ENCODE measurements around the gene CLPTM1L. TPM values are rescaled to one million over a fixed set of nuclear protein-coding genes. Genes with fewer than 3 reads are reported as not detected.
"Not testable (repeated sequence)": the region's sequence is repeated elsewhere in the genome, so short reads cannot be mapped to it uniquely, and the experiment has no call there.

CLPTM1L gene
- total RNA-seq, 1 experiment from 2014 or later = 141 TPM

GRCh38 chr5:1337489-1338195 lies 7.3 kb downstream of the CLPTM1L start:
- Histone ChIP-seq H3K9ac (ENCODE audit: low read length) (no peak overlapping the region), H3K9me2 (replicated peaks; ENCODE audit: insufficient read depth, low read length) (no peaks in the 10 kb centered on the region), H3K36me3 (ENCODE audit: insufficient read depth, low read length) (peaks cover 27% of the 10 kb centered on the region), H2AFZ (ENCODE audit: low read length) (no peak overlapping the region), H3K27ac (ENCODE audit: low read length) (no peak overlapping the region), H3K4me3 (ENCODE audit: low read length) (no peak overlapping the region), H3K9me3 (ENCODE audit: low read length) (no peaks in the 10 kb centered on the region), H4K20me1 (ENCODE audit: insufficient read depth, low read depth, low read length) (peaks cover 13% of the 10 kb centered on the region; the same call in 1 of the 2 replicates), H3K4me2 (ENCODE audit: low read depth, low read length, poor library complexity, severe bottlenecking) (no peak overlapping the region), H3K79me2 (ENCODE audit: low read length) (peaks cover 22% of the 10 kb centered on the region), H3K27me3 (ENCODE audit: low read length) (no peaks in the 10 kb centered on the region), H3K4me1 (ENCODE audit: low read length) (peaks cover 16% of the 10 kb centered on the region)
- DNase-seq = no peak

- Histone ChIP-seq H4K20me1 (ENCODE audit: insufficient read depth, low read depth, low read length) (peaks cover 13% of the 10 kb centered on the region; the same call in 1 of the 2 replicates), H3K27ac (ENCODE audit: low read length) (no peak overlapping the region)
Measured at GRCh38 chr5:1336749-1337488, 8.0 kb downstream of the CLPTM1L start.

DNA sequence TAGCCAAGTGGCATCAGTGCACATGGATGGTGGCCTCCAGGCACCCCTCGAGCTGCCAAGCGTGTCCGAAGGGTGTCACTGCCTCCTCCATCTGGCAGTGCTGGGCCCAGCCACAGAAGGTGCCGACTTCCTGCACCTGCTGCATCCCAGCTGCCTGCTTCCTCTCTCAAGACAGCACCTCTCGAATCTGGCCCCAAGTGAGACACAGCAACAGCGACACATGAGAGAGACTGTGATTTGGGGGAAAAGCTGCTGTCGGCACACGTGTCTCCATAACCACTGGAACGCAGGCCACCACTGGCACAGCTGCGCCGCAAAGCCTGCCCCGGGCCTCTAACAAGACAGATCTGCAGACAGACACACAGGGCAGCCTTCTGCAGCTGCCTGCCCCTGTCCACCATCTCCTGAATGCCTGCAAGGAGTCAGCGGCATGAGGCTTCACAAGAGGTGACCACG lies 8.8 kb downstream of the CLPTM1L start:
- no peak for DNase-seq
- H3K9me3 ChIP-seq (ENCODE audit: low read length) = no peaks in the 10 kb centered on the region
- no peak overlapping the region for H3K4me3 ChIP-seq (ENCODE audit: low read length)
- peaks cover 14% of the 10 kb centered on the region for H3K36me3 ChIP-seq (ENCODE audit: insufficient read depth, low read length)
- no peak overlapping the region for H3K4me2 ChIP-seq (ENCODE audit: low read depth, low read length, poor library complexity, severe bottlenecking)
- peaks cover 7% of the 10 kb centered on the region; the same call in 1 of the 2 replicates for H3K79me2 ChIP-seq (ENCODE audit: low read length)
- no peaks in the 10 kb centered on the region for H3K27me3 ChIP-seq (ENCODE audit: low read length)
- no peak overlapping the region for H2AFZ ChIP-seq (ENCODE audit: low read length)
- H3K4me1 ChIP-seq (ENCODE audit: low read length) = peaks cover under 1% of the 10 kb centered on the region
- H3K27ac ChIP-seq (ENCODE audit: low read length) = no peak overlapping the region
- peaks cover 13% of the 10 kb centered on the region; the same call in 1 of the 2 replicates for H4K20me1 ChIP-seq (ENCODE audit: insufficient read depth, low read depth, low read length)
- no peak overlapping the region for H3K9ac ChIP-seq (ENCODE audit: low read length)
- no peaks in the 10 kb centered on the region for H3K9me2 ChIP-seq (replicated peaks; ENCODE audit: insufficient read depth, low read length)

More at GRCh38 chr5:1336749-1337488, 8.0 kb downstream of the CLPTM1L start:
- no peak overlapping the region for H3K9ac ChIP-seq (ENCODE audit: low read length)
- no peaks in the 10 kb centered on the region for H3K27me3 ChIP-seq (ENCODE audit: low read length)
- no peaks in the 10 kb centered on the region for H3K9me2 ChIP-seq (replicated peaks; ENCODE audit: insufficient read depth, low read length)
- H3K4me2 ChIP-seq (ENCODE audit: low read depth, low read length, poor library complexity, severe bottlenecking) = no peak overlapping the region
- H3K79me2 ChIP-seq (ENCODE audit: low read length) = peaks cover 15% of the 10 kb centered on the region
- H3K4me3 ChIP-seq (ENCODE audit: low read length) = no peak overlapping the region
- peaks cover 22% of the 10 kb centered on the region for H3K36me3 ChIP-seq (ENCODE audit: insufficient read depth, low read length)
- no peak for DNase-seq
- H2AFZ ChIP-seq (ENCODE audit: low read length) = no peak overlapping the region
- peaks cover 9% of the 10 kb centered on the region for H3K4me1 ChIP-seq (ENCODE audit: low read length)
- no peaks in the 10 kb centered on the region for H3K9me3 ChIP-seq (ENCODE audit: low read length)

GRCh38 chr5:1335540-1336095 lies 9.3 kb downstream of the CLPTM1L start:
- no peaks in the 10 kb centered on the region for H3K27me3 ChIP-seq (ENCODE audit: low read length)
- no peaks in the 10 kb centered on the region for H3K9me2 ChIP-seq (replicated peaks; ENCODE audit: insufficient read depth, low read length)
- no peaks in the 10 kb centered on the region for H3K9me3 ChIP-seq (ENCODE audit: low read length)
- no peak overlapping the region for H3K4me3 ChIP-seq (ENCODE audit: low read length)
- H3K4me2 ChIP-seq (ENCODE audit: low read depth, low read length, poor library complexity, severe bottlenecking) = no peak overlapping the region
- no peak overlapping the region for H3K27ac ChIP-seq (ENCODE audit: low read length)
- H3K9ac ChIP-seq (ENCODE audit: low read length) = no peak overlapping the region
- H3K79me2 ChIP-seq (ENCODE audit: low read length) = peaks cover 6% of the 10 kb centered on the region; the same call in 1 of the 2 replicates
- H3K36me3 ChIP-seq (ENCODE audit: insufficient read depth, low read length) = peaks cover 11% of the 10 kb centered on the region
- DNase-seq = no peak
- no peaks in the 10 kb centered on the region for H3K4me1 ChIP-seq (ENCODE audit: low read length)
- H4K20me1 ChIP-seq (ENCODE audit: insufficient read depth, low read depth, low read length) = peaks cover 13% of the 10 kb centered on the region; the same call in 1 of the 2 replicates
- no peak overlapping the region for H2AFZ ChIP-seq (ENCODE audit: low read length)

DNA sequence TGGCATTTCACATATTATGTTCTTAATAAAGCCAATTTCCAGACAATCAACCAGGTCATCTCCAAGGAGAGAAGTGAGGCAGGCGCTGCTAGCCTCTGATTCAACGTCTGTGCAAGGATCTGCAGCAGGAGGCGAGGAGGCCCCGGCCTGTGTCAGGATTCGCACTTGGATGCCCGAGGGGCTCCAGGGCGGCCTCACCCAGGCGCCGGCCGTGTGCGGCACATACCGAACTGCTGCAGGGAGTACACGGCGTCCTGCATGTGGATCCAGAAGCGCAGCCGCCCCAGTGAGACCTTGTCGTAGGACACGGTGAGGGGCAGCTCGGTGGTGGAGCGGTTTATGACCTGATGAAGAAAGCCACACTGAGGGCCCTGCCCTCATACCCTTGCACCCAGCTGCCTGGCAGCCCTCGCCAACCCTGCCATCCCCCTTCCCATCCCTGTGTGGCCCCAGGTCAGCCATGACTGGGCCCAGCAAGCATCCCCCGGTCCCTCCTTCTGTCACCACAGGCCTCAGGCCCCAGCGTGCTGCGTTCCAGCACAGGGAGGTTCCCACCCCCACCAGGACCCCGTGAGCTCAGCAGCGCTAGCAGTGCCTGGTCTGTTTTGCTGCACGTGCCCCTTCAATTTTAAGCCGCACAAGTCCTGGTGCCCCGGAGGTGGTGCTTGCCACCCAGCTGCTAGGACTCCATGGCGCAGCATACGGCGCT lies 9.9 kb downstream of the CLPTM1L start:
- Histone ChIP-seq H4K20me1 (ENCODE audit: insufficient read depth, low read depth, low read length) (peaks cover 7% of the 10 kb centered on the region; the same call in 1 of the 2 replicates), H3K27ac (ENCODE audit: low read length) (no peak overlapping the region), H3K36me3 (ENCODE audit: insufficient read depth, low read length) (peaks cover 6% of the 10 kb centered on the region), H3K9me2 (replicated peaks; ENCODE audit: insufficient read depth, low read length) (no peaks in the 10 kb centered on the region), H3K79me2 (ENCODE audit: low read length) (no peaks in the 10 kb centered on the region; the same call in 1 of the 2 replicates), H3K9ac (ENCODE audit: low read length) (no peak overlapping the region), H2AFZ (ENCODE audit: low read length) (no peak overlapping the region), H3K4me3 (ENCODE audit: low read length) (no peak overlapping the region), H3K4me2 (ENCODE audit: low read depth, low read length, poor library complexity, severe bottlenecking) (no peak overlapping the region), H3K9me3 (ENCODE audit: low read length) (no peaks in the 10 kb centered on the region), H3K4me1 (ENCODE audit: low read length) (no peaks in the 10 kb centered on the region), H3K27me3 (ENCODE audit: low read length) (no peaks in the 10 kb centered on the region)
- no peak for DNase-seq

DNA sequence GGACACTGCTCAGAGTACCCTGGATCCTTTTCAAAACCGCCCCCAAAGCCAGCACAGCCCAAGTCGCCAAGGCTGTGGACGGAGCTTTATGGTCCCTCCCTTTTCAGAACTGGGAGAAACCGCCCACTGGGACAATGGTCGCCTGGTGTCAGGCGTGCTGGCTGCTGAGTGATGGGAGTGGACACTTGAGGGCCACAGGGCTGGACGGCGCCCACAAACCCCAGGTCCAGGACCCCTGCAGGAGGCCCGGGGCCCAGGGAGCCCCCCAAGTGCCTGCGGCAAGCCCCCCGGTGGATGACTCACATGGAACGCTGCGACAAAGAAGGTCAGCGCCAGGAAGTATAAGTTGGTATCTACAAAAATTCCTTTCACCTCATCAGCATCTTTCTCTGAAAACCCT lies 10.9 kb downstream of the CLPTM1L start:
- Histone ChIP-seq H3K4me1 (ENCODE audit: low read length) (no peaks in the 10 kb centered on the region), H3K36me3 (ENCODE audit: insufficient read depth, low read length) (peaks cover 5% of the 10 kb centered on the region), H3K4me3 (ENCODE audit: low read length) (no peak overlapping the region), H2AFZ (ENCODE audit: low read length) (no peak overlapping the region), H4K20me1 (ENCODE audit: insufficient read depth, low read depth, low read length) (peaks cover 6% of the 10 kb centered on the region; the same call in 1 of the 2 replicates), H3K9me3 (ENCODE audit: low read length) (no peaks in the 10 kb centered on the region), H3K79me2 (ENCODE audit: low read length) (no peaks in the 10 kb centered on the region), H3K27ac (ENCODE audit: low read length) (no peak overlapping the region), H3K4me2 (ENCODE audit: low read depth, low read length, poor library complexity, severe bottlenecking) (no peak overlapping the region), H3K9me2 (replicated peaks; ENCODE audit: insufficient read depth, low read length) (no peaks in the 10 kb centered on the region), H3K27me3 (ENCODE audit: low read length) (no peaks in the 10 kb centered on the region), H3K9ac (ENCODE audit: low read length) (no peak overlapping the region)
- no peak for DNase-seq

- H3K9ac ChIP-seq (ENCODE audit: low read length); H2AFZ ChIP-seq (ENCODE audit: low read length); H3K27me3 ChIP-seq (ENCODE audit: low read length); H3K4me3 ChIP-seq (ENCODE audit: low read length); H3K36me3 ChIP-seq (ENCODE audit: insufficient read depth, low read length); H3K9me3 ChIP-seq (ENCODE audit: low read length); H3K9me2 ChIP-seq (replicated peaks; ENCODE audit: insufficient read depth, low read length); H3K79me2 ChIP-seq (ENCODE audit: low read length); H3K4me2 ChIP-seq (ENCODE audit: low read depth, low read length, poor library complexity, severe bottlenecking); H4K20me1 ChIP-seq (ENCODE audit: insufficient read depth, low read depth, low read length); H3K27ac ChIP-seq (ENCODE audit: low read length); H3K4me1 ChIP-seq (ENCODE audit: low read length): not testable (repeated sequence)
- DNase-seq = peak; percentile 63
Measured at GRCh38 chr5:1333286-1333685, 11.6 kb downstream of the CLPTM1L start.
